Placental pericyte (primary cell): ENCODE measurements around the gene UGT1A6. TPM values are rescaled to one million over a fixed set of nuclear protein-coding genes. Genes with fewer than 3 reads are reported as not detected.

ENCODE experiments used
- total RNA-seq: library from RNA; depleted of rRNA; stranded (reverse); fragments of >200 nt; gene quantifications from 2 replicates; pipeline ENCODE4 v1.2.3, GENCODE V29; 2012

UGT1A6 gene
- not detected in 2 replicates for total RNA-seq

DNA sequence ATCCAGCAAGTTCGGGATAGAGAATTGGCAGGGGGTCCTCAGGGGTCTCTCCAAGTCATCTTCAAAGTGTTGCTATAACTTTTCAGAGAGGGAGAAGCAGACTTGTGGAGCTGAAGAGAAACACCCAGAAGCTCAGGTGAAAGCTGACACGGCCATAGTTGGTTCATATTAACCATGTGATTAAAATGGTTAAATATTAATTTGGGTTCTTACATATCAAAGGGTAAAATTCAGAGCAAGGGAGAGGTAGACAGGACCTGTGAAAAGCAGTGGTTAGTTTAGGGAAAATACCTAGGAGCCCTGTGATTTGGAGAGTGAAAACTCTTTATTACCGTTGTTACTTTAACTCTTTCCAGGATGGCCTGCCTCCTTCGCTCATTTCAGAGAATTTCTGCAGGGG, at the start of gene UGT1A6:
Gene UGT1A6, plus strand, starts transcription at position 243 of the 400 bp plus-strand sequence. Its CDS starts 115 bp downstream, at position 358.

DNA sequence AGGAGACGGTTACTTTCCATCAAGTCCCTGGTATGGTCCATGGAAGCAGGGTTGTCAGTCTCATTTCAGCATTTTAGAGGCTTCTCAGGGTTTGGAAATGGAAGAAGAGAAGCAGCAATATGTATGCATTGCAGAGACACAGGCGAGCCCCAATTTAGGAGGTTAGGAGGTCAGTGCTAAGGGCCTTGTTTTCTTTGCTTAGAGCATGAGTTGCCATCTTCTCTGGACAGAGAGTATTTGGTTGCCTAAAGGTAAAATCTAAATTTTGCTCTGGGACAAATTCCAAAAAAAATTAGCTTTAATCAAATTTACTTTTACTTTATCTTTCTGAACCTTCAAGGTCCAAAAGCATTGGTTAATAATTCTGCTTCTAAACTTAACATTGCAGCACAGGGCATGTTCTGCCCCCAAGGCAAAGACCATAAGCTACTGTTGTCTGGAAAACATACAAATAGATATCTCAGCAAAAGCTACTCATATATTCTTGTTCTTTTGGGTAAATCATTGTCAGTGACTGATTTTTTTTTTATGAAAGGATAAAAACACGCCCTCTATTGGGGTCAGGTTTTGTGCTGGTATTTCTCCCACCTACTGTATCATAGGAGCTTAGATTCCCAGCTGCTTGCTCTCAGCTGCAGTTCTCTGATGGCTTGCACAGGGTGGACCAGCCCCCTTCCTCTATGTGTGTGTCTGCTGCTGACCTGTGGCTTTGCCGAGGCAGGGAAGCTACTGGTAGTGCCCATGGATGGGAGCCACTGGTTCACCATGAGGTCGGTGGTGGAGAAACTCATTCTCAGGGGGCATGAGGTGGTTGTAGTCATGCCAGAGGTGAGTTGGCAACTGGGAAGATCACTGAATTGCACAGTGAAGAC, 21.2 kb upstream of the UGT1A6 start, which contains the start of gene UGT1A9:
Gene UGT1A9, plus strand, starts transcription at position 609 of the 872 bp plus-strand sequence. Its CDS starts 37 bp downstream, at position 646.

DNA sequence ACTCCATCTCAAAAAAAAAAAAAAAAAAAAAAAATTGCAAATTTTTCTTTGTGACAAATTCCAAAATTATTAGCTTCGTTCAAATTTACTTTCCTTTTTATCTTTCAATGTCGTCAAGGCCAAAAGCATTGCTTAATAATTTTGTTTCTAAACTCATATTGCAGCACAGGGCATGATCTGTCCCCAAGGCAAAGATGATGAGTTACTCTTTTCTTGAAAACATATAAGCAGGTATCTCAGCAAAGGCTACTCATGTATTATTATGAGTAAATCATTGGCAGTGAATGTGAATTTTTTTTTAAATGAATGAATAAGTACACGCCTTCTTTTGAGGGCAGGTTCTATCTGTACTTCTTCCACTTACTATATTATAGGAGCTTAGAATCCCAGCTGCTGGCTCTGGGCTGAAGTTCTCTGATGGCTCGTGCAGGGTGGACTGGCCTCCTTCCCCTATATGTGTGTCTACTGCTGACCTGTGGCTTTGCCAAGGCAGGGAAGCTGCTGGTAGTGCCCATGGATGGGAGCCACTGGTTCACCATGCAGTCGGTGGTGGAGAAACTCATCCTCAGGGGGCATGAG, 11.1 kb upstream of the UGT1A6 start, which contains the start of gene UGT1A7:
Gene UGT1A7, plus strand, starts transcription at position 381 of the 579 bp plus-strand sequence. Its CDS starts 37 bp downstream, at position 418.

DNA sequence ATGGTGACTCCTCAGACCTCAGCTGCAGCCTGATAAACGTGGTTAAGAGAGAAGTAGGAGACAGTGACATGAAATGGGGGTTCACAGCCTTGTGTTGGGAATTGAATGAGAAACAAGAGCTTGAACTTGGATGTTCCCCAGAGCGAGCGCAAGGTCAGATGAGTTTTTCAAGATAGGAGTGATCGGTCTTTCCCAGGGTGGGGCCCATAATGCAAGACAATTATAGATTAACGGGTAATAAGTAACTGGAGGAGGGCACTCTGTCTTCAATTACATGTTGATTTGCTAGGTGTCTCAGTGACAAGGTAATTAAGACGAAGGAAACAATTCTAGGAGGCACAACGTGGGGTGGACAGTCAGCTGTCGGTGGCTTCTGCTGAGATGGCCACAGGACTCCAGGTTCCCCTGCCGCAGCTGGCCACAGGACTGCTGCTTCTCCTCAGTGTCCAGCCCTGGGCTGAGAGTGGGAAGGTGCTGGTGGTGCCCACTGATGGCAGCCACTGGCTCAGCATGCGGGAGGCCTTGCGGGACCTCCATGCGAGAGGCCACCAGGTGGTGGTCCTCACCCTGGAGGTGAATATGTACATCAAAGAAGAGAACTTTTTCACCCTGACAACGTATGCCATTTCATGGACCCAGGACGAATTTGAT, 20.0 kb downstream of the UGT1A6 start, which contains the start of gene UGT1A5:
Gene UGT1A5, plus strand, starts transcription at position 297 of the 651 bp plus-strand sequence. Its CDS starts 85 bp downstream, at position 382.

DNA sequence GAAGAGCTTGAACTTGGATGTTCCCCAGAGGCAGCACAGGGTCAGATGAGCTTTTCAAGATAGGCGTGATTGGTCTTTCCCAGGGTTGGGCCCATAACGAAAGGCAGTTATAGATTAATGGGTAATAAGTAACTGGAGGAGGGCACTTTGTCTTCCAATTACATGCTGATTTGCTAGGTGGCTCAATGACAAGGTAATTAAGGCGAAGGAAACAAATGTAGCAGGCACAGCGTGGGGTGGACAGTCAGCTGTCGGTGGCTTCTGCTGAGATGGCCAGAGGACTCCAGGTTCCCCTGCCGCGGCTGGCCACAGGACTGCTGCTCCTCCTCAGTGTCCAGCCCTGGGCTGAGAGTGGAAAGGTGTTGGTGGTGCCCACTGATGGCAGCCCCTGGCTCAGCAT, 25.9 kb downstream of the UGT1A6 start, which contains the start of gene UGT1A4:
Gene UGT1A4, plus strand, starts transcription at position 185 of the 400 bp plus-strand sequence. Its CDS starts 85 bp downstream, at position 270.

DNA sequence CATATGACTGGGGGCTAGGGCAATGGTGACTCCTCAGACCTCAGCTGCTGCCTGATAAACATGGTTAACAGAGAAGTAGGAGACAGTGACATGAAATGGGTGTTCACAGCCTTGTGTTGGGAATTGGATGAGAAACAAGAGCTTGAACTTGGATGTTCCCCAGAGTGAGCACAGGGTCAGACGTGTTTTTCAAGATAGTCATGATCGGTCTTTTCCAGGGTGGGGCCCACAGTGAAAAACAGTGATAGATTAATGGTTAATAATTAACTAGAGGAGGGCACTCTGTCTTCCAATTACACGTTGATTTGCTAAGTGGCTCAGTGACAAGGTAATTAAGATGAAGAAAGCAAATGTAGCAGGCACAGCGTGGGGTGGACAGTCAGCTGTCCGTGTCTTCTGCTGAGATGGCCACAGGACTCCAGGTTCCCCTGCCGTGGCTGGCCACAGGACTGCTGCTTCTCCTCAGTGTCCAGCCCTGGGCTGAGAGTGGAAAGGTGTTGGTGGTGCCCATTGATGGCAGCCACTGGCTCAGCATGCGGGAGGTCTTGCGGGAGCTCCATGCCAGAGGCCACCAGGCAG, 36.1 kb downstream of the UGT1A6 start, which contains the start of gene UGT1A3:
Gene UGT1A3, plus strand, starts transcription at position 320 of the 579 bp plus-strand sequence. Its CDS starts 85 bp downstream, at position 405.

DNA sequence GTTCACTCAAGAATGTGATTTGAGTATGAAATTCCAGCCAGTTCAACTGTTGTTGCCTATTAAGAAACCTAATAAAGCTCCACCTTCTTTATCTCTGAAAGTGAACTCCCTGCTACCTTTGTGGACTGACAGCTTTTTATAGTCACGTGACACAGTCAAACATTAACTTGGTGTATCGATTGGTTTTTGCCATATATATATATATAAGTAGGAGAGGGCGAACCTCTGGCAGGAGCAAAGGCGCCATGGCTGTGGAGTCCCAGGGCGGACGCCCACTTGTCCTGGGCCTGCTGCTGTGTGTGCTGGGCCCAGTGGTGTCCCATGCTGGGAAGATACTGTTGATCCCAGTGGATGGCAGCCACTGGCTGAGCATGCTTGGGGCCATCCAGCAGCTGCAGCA, 67.4 kb downstream of the UGT1A6 start, which contains the start of gene UGT1A1:
Gene UGT1A1, plus strand, starts transcription at position 228 of the 400 bp plus-strand sequence. Its CDS starts 18 bp downstream, at position 246.

DNA sequence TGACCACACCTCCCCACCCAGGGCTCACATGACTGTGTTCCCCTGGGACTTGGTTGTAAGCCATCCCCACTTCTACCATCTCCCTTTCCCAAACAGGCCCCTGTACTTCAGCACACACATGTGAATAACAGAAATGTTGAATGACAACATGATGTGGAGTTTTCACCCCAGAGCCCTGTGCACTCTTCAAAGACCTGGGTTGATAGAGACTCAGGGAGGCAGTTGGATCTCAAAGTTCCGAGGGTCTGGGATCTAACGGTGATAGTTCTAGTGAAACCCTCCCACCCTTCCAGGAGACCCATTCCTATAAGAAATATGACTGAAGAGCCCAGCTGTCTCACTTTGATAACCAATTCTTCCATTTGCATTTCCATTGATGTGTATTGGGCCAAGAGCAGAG, 85.3 kb downstream of the UGT1A6 start, which contains the start of gene MROH2A:
Gene MROH2A, plus strand, starts transcription at position 301 of the 400 bp plus-strand sequence. CDS start 1,029 bp downstream, outside the sequence.

Other genes with a start within 250 kb of the UGT1A6 start
- gene USP40, start 126.1 kb upstream of the UGT1A6 start, total RNA-seq = 29.3 and 37.9 TPM in 2 replicates
- gene UGT1A8, start 75.3 kb upstream of the UGT1A6 start, total RNA-seq = not detected in 2 replicates
- 0.22 TPM in 1 of 2 replicates, not detected in the other for gene UGT1A10, start 56.4 kb upstream of the UGT1A6 start, total RNA-seq
- not detected in 2 replicates for gene UGT1A9, start 21.0 kb upstream of the UGT1A6 start, total RNA-seq
- not detected in 2 replicates for gene UGT1A7, start 11.0 kb upstream of the UGT1A6 start, total RNA-seq
- not detected in 2 replicates for gene UGT1A5, start 20.0 kb downstream of the UGT1A6 start, total RNA-seq
- gene UGT1A4, start 25.8 kb downstream of the UGT1A6 start, total RNA-seq = not detected in 2 replicates
- not detected in 2 replicates for gene UGT1A3, start 36.2 kb downstream of the UGT1A6 start, total RNA-seq
- not detected in 2 replicates for gene UGT1A1, start 67.4 kb downstream of the UGT1A6 start, total RNA-seq
- not detected in 2 replicates for gene MROH2A, start 85.4 kb downstream of the UGT1A6 start, total RNA-seq
- gene HJURP, start 161.6 kb downstream of the UGT1A6 start, total RNA-seq = 3.3 and 56.3 TPM in 2 replicates
- 0.14 TPM in 1 of 2 replicates, not detected in the other for gene TRPM8, start 224.5 kb downstream of the UGT1A6 start, total RNA-seq